Uterus (tissue), 2 donors: Measurements from ENCODE around the gene GPRC5C.
A peak's percentile ranks its signal among the peaks of the same experiment; 100 is the strongest.

ENCODE experiments used
- CTCF ChIP-seq, 4 experiments: fragments of 200-600 bp in 2 of 4; fragments of 450-650 bp in 2 of 4; sonication (generic) in 2 of 4; IDR thresholded peaks; one replicate each; pipeline ENCODE4 v1.5.1; 2016 to 2019; ENCODE audit warnings: antibody characterized with exemption in 4 of 4, mild to moderate bottlenecking in 2 of 4, moderate library complexity in 1 of 4
- POLR2A ChIP-seq, 2 donors: fragments of 450-650 bp; IDR thresholded peaks; one replicate each; pipeline ENCODE4 v1.6.1; 2016; ENCODE audit warnings: antibody characterized with exemption in 2 of 2, mild to moderate bottlenecking in 1 of 2, moderate library complexity in 1 of 2

- TF ChIP-seq POLR2A (IDR thresholded peaks at IDR 0.05) (peak in 1 of 2 donors; percentile 66), CTCF (IDR thresholded peaks at IDR 0.05) (no peak)
Measured at GRCh38 chr17:74430706-74431567, 951 bp upstream of the GPRC5C start.
